WI38 (cell line): ENCODE data around the gene ABCA12.

Experiments used
- H3K4me3 ChIP-seq: 2 replicates; pipeline ENCODE4 v1.5.1; 2011; ENCODE audit warnings: low read depth, mild to moderate bottlenecking, control low read depth, low read length
- CTCF ChIP-seq: IDR thresholded peaks from 2 replicates; pipeline ENCODE4 v1.5.1; 2012; ENCODE audit warnings: low read depth, mild to moderate bottlenecking, control low read depth, low read length

ABCA12 gene

GRCh38 chr2:215144106-215144875, 5.9 kb upstream of the ABCA12 start:
- TF ChIP-seq CTCF = no peak

GRCh38 chr2:215143458-215143857, 5.0 kb upstream of the ABCA12 start:
- no peak for TF ChIP-seq CTCF
- H3K4me3 ChIP-seq = no peak overlapping the region

More at GRCh38 chr2:215144106-215144875, 5.9 kb upstream of the ABCA12 start:
- H3K4me3 ChIP-seq = no peak overlapping the region

- no peak overlapping the region for H3K4me3 ChIP-seq
- TF ChIP-seq CTCF = no peak
Observed at GRCh38 chr2:215141706-215142105, 3.3 kb upstream of the ABCA12 start.

GRCh38 chr2:215140166-215140707, 1.8 kb upstream of the ABCA12 start:
- TF ChIP-seq CTCF = no peak
- H3K4me3 ChIP-seq = no peak overlapping the region

GRCh38 chr2:215137741-215138340, 585 bp downstream of the ABCA12 start:
- TF ChIP-seq CTCF = no peak
- H3K4me3 ChIP-seq = no peak overlapping the region

- TF ChIP-seq CTCF = no peak
Observed at GRCh38 chr2:215137329-215137686, 1.1 kb downstream of the ABCA12 start.

GRCh38 chr2:215136669-215137328, 1.6 kb downstream of the ABCA12 start:
- no peak for TF ChIP-seq CTCF
- H3K4me3 ChIP-seq = no peak overlapping the region

More at GRCh38 chr2:215137329-215137686, 1.1 kb downstream of the ABCA12 start:
- H3K4me3 ChIP-seq = no peak overlapping the region
